OCI-LY1 (cell line): ENCODE data around the gene GBF1.
A peak's percentile ranks its signal among the peaks of the same experiment; 100 is the strongest.

Experiments
- H2AFZ ChIP-seq: fragments of 200-600 bp; sonication (generic), shearing (Covaris generic); 2 replicates; pipeline ENCODE4 v1.6.0; 2014; ENCODE audit warnings: antibody characterized with exemption, mild to moderate bottlenecking, low read length
- H3F3A ChIP-seq: fragments of 200-600 bp; sonication (generic), shearing (Covaris generic); 2 replicates; pipeline ENCODE4 v1.6.0; 2014; ENCODE audit warnings: mild to moderate bottlenecking, antibody characterized with exemption, low read length, moderate library complexity; ENCODE audit not compliant: insufficient read depth
- H3K27ac ChIP-seq: fragments of 200-600 bp; sonication (generic); 2 replicates; pipeline ENCODE4 v1.5.1; 2014; ENCODE audit warnings: low read length, mixed run types, mild to moderate bottlenecking, low read depth; ENCODE audit not compliant: poor library complexity, severe bottlenecking
- H3K27me3 ChIP-seq: fragments of 200-600 bp; sonication (generic); 2 replicates; pipeline ENCODE4 v1.6.0; 2014; ENCODE audit warnings: antibody characterized with exemption, mild to moderate bottlenecking, low read length, moderate library complexity; ENCODE audit not compliant: insufficient read depth
- H3K36me3 ChIP-seq: fragments of 200-600 bp; sonication (generic); 2 replicates; pipeline ENCODE4 v1.6.1; 2014; ENCODE audit warnings: mild to moderate bottlenecking, antibody characterized with exemption, low read length, moderate library complexity, mixed read lengths; ENCODE audit not compliant: insufficient read depth
- H3K4me1 ChIP-seq: fragments of 200-600 bp; sonication (generic); 2 replicates; pipeline ENCODE4 v1.5.1; 2014; ENCODE audit warnings: mild to moderate bottlenecking, low read length, moderate library complexity; ENCODE audit not compliant: insufficient read depth, severe bottlenecking
- H3K4me2 ChIP-seq: fragments of 200-600 bp; sonication (generic), shearing (Covaris generic); 2 replicates; pipeline ENCODE4 v1.6.1; 2014; ENCODE audit warnings: low read length
- H3K4me3 ChIP-seq: fragments of 200-600 bp; sonication (generic); 2 replicates; pipeline ENCODE4 v1.5.1; 2014; ENCODE audit warnings: low read length, low read depth, mild to moderate bottlenecking, mixed read lengths; ENCODE audit not compliant: poor library complexity, severe bottlenecking
- H3K79me2 ChIP-seq: fragments of 200-600 bp; shearing (Covaris generic); 2 replicates; pipeline ENCODE4 v1.6.1; 2016; ENCODE audit warnings: mixed run types, low read length, mixed read lengths; ENCODE audit not compliant: insufficient read depth
- H3K9ac ChIP-seq: fragments of 200-600 bp; sonication (generic), shearing (Covaris generic); 2 replicates; pipeline ENCODE4 v1.6.1; 2014; ENCODE audit warnings: mild to moderate bottlenecking, low read length, mixed read lengths
- H3K9me2 ChIP-seq: fragments of 200-600 bp; sonication (generic), shearing (Covaris generic); 2 replicates; pipeline ENCODE4 v1.6.1; 2014; ENCODE audit warnings: low read depth, mild to moderate bottlenecking, low read length, mixed read lengths
- H3K9me3 ChIP-seq: fragments of 200-600 bp; shearing (Covaris generic); 2 replicates; pipeline ENCODE4 v1.6.1; 2014; ENCODE audit warnings: low read length, mixed read lengths
- H4K20me1 ChIP-seq: fragments of 200-600 bp; sonication (generic), shearing (Covaris generic); 2 replicates; pipeline ENCODE4 v1.6.0; 2016; ENCODE audit warnings: mild to moderate bottlenecking, low read length; ENCODE audit not compliant: insufficient read depth
- EZH2 ChIP-seq: fragments of 200-600 bp; sonication (generic), shearing (Covaris generic); IDR thresholded peaks from 2 replicates; pipeline ENCODE4 v1.8.0; 2017; ENCODE audit warnings: borderline replicate concordance, mixed run types, mild to moderate bottlenecking, antibody characterized with exemption, low read length, moderate library complexity, mixed read lengths
- TF ChIP-seq, protein P1 (sequence below): fragments of 200-600 bp; sonication (generic), shearing (Covaris generic); IDR thresholded peaks from 2 replicates; pipeline ENCODE4 v1.5.1; 2017; ENCODE audit warnings: mild to moderate bottlenecking, antibody characterized with exemption, low read length, moderate library complexity, mixed read lengths

Gene GBF1

DNA sequence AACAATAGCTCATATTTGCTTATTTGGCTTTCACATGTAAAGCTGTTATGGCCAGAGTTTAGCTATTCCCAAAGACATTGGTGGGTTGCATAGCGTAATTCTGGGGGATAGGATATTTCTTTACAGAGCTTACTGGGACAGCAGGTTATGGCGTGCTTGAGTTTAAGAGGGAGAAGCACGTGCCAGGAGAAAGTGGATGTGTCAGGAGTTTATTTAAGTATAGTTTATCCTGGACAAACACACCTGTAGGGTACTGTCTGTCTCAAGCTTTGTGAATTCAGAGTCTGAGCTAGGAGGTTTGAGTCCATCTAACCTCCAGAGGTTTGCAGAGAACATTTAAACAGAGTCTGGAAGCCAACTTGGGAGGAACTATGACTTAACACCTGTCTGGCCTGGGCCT, 21.3 kb downstream of the GBF1 start:
- Histone ChIP-seq H2AFZ (no peak overlapping the region), H3K27ac (no peak overlapping the region), H3K36me3 (peaks cover 15% of the 10 kb centered on the region; the same call in 1 of the 2 replicates), H3K4me1 (no peaks in the 10 kb centered on the region), H3K9me3 (no peaks in the 10 kb centered on the region), H3K79me2 (no peaks in the 10 kb centered on the region), H3K27me3 (no peaks in the 10 kb centered on the region), H3K4me2 (no peak overlapping the region), H3K4me3 (no peak overlapping the region), H3K9me2 (no peaks in the 10 kb centered on the region), H3F3A (no peaks in the 10 kb centered on the region), H3K9ac (no peak overlapping the region), H4K20me1 (no peaks in the 10 kb centered on the region)
- TF ChIP-seq EZH2 = no peak

DNA sequence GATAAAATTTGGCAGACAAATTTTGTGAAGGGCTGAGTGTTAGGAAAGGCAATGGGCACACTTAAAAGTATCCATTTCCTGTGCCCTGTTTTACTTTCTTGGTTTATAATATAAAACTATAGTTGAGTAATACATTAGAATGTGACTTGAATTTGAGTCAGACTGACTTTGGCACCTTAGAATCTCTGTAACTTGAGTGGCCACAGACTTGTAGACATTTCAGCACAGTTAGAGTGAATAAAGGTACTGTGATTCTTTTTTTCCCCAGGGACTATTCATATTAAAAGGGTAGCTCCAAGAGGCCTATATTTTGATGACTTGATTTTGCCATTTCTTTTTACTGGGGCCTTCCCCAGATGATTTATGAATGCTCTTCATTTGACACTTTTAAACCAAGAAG, 22.4 kb downstream of the GBF1 start:
- TF ChIP-seq EZH2 = no peak
- TF ChIP-seq, protein P1, sequence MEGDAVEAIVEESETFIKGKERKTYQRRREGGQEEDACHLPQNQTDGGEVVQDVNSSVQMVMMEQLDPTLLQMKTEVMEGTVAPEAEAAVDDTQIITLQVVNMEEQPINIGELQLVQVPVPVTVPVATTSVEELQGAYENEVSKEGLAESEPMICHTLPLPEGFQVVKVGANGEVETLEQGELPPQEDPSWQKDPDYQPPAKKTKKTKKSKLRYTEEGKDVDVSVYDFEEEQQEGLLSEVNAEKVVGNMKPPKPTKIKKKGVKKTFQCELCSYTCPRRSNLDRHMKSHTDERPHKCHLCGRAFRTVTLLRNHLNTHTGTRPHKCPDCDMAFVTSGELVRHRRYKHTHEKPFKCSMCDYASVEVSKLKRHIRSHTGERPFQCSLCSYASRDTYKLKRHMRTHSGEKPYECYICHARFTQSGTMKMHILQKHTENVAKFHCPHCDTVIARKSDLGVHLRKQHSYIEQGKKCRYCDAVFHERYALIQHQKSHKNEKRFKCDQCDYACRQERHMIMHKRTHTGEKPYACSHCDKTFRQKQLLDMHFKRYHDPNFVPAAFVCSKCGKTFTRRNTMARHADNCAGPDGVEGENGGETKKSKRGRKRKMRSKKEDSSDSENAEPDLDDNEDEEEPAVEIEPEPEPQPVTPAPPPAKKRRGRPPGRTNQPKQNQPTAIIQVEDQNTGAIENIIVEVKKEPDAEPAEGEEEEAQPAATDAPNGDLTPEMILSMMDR = no peak
- Histone ChIP-seq H3K9ac (no peak overlapping the region), H3K9me3 (no peaks in the 10 kb centered on the region), H3K4me3 (no peak overlapping the region), H4K20me1 (no peaks in the 10 kb centered on the region), H3K27me3 (no peaks in the 10 kb centered on the region), H3K27ac (no peak overlapping the region), H3K79me2 (no peaks in the 10 kb centered on the region; the same call in 1 of the 2 replicates), H3K9me2 (no peaks in the 10 kb centered on the region), H3F3A (no peaks in the 10 kb centered on the region), H3K4me2 (no peak overlapping the region), H3K4me1 (no peaks in the 10 kb centered on the region), H3K36me3 (peaks cover 6% of the 10 kb centered on the region; the same call in 1 of the 2 replicates), H2AFZ (no peak overlapping the region)

DNA sequence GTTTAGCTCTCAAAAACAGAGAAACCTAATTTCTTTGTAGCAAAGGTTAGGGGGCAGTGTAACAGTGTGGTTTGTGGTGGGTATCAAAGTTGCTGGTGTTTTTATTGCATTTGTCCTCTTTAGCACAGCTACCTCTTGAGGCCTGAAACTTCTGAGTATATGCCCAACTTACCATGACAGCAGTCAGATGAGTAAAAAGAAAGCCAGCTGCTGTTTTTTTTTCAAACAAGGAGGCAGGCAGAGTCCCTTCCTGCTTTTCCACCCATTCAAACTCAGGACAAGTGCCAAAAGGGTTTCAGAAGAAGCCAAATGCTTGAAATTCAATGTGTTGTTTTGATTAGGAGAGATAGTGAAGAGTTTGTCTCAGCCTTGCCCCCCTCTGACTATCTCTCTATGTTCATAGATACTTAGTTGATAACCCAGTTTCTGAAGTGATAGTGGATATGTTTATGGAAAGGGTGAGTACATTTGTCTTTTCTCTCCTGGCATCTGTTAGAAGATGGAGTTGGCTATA, 23.1 kb downstream of the GBF1 start:
- Histone ChIP-seq H2AFZ (no peak overlapping the region), H4K20me1 (no peaks in the 10 kb centered on the region), H3K27me3 (no peaks in the 10 kb centered on the region), H3K4me1 (no peaks in the 10 kb centered on the region), H3K4me3 (no peak overlapping the region), H3F3A (no peaks in the 10 kb centered on the region), H3K27ac (no peak overlapping the region), H3K9me3 (no peaks in the 10 kb centered on the region), H3K79me2 (no peaks in the 10 kb centered on the region; the same call in 1 of the 2 replicates), H3K9ac (no peak overlapping the region), H3K4me2 (no peak overlapping the region), H3K9me2 (no peaks in the 10 kb centered on the region), H3K36me3 (no peaks in the 10 kb centered on the region)
- TF ChIP-seq, protein P1 = peak; percentile 5; the same call in 1 of the 2 replicates
- TF ChIP-seq EZH2 = no peak

DNA sequence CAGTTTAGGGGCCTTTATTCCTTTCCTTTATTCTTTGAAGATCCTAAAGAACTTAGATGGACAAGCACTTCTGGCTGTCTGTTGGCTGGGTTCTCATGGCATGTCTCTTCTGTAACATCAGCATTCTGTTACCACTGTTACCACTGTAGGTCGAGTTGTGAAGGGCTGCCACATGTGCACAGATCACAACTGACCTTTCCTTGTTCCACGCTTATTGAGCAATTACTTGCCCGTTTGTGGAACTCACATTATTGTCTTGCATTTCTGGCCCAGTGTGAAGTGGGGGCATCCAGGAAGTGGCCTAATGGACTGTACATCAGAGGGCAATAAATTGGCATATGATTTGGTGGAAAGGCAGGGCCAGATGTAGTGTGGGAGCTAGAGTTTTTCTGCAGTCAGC, 23.7 kb downstream of the GBF1 start:
- H3K4me2 ChIP-seq = no peak overlapping the region
- TF ChIP-seq, protein P1 = no peak
- TF ChIP-seq EZH2 = no peak
- no peak overlapping the region for H3K9ac ChIP-seq
- H3K36me3 ChIP-seq = no peaks in the 10 kb centered on the region
- no peak overlapping the region for H2AFZ ChIP-seq
- H3F3A ChIP-seq = no peaks in the 10 kb centered on the region
- H3K4me1 ChIP-seq = no peaks in the 10 kb centered on the region
- no peak overlapping the region for H3K27ac ChIP-seq
- H3K4me3 ChIP-seq = no peak overlapping the region
- H3K9me2 ChIP-seq = no peaks in the 10 kb centered on the region
- H3K79me2 ChIP-seq = no peaks in the 10 kb centered on the region; the same call in 1 of the 2 replicates
- H3K27me3 ChIP-seq = no peaks in the 10 kb centered on the region
- no peaks in the 10 kb centered on the region for H3K9me3 ChIP-seq
- no peaks in the 10 kb centered on the region for H4K20me1 ChIP-seq
